HG02870 (cell line): ENCODE data around the gene ENO3.
A peak's percentile ranks its signal among the peaks of the same experiment; 100 is the strongest.

Experiments
- ATAC-seq: cut with Tn5 transposase; IDR thresholded peaks from one replicate; pipeline ENCODE4 v1.9.1; 2021; ENCODE audit warnings: mild to moderate bottlenecking, moderate library complexity; ENCODE audit not compliant: unreplicated experiment

Gene ENO3

DNA sequence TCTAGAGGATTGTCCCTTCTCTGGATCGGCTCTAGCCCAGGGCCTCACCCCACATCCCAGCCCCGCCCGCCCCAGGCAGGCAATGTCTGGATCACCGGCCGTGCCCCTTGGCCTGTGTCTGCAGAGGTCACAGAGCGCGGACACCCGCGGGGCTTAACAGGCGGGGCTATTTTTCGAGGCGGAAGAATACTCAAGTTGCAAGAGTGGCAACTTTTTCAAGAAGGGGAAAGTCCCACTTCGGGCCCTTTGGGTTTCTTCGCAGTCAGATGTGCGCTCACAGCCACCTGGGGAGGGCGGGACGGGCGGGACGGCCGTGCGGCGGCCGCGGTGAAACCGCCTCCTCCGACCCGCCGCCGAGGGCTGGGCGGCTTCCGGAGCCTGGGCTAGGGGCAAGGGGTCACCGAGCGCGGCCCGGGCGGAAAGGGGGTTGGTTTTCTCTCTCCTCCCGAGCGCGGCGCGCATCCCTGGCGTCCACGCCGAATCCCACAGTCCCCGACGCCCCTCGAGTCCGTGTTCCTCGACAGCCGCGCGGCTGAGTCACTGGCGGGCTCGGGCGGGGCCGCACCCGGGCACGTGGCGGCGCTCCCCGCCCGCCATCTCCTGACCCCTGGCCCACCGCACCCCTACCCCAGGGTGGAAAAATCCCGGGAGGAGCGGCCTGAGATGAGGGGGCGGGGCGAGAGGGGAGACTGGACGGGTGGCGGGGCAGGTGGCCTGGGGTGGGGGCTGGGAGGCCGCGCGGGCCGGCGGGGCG, 1.4 kb upstream of the ENO3 start:
- peak; percentile 28 for ATAC-seq

DNA sequence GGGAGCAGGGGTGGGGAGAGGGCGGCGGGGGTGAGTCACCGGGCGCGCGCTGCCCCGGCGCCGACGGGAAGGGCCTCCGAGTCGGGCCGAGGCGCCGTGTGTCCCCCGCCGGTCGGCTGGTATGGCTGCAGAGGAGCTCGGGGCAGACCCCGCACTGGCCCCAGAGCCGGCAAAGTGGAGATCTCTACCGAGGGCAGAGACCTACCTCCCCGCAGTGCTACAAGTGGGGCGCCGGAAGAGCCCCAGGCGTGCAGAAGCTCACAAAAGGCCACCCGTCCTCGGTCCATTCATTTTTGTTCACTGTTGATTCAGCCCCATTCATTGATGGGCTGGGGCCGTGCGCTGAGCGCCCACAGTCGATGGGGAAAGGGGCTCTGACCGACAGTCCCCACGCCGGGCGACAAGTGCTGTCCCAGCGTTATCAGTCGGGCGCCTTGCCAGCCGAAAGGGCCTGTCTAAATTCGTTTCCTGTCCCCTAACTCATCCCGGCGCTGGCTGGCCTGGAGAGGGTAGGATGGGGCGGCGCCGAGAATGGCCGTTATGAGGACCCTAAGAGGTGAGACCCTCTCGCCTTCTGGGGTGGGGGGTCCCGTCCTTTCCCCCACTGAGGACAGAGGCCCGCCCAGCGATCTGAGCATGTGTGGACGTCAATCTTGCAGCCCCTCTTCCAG, 709 bp upstream of the ENO3 start:
- ATAC-seq, result peak; percentile 2

DNA sequence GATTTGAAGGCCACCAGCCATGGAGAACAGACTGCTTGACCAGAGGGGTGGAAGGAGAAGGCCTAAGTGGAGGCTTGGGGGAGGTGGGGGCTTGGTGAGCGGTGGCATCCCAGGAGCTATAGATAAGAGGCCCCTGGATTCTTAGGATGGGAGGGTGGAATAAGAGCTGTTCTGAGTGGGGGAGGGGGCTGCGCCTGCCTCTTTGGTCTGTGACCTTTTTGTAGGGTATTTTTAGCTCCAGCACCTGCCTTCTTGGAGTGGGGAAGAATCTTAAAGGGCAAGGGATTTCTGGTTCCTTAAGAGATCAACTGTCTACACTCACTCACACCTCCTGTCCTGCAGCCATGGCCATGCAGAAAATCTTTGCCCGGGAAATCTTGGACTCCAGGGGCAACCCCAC, 567 bp downstream of the ENO3 start:
- ATAC-seq, result no peak

DNA sequence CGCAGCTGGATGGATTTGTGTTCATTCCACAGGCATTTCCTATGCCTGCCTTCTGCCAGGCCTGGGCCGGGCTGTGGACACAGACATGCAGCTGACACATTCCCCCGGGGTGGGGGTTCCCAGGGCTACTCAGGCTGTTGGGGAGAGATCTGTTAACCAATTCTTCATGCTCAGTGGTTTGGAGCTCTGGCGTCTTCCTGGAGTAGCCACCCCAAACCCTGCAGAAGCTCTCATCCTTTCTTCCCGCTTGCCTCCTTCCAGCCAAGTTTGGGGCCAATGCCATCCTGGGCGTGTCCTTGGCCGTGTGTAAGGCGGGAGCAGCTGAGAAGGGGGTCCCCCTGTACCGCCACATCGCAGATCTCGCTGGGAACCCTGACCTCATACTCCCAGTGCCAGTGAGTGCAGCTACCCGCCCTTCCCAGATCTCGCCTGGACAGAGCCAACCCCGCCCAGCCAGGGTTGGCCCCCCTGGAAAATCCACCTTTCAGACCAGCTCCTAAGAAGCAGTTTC, 2.6 kb downstream of the ENO3 start:
- ATAC-seq, result no peak

DNA sequence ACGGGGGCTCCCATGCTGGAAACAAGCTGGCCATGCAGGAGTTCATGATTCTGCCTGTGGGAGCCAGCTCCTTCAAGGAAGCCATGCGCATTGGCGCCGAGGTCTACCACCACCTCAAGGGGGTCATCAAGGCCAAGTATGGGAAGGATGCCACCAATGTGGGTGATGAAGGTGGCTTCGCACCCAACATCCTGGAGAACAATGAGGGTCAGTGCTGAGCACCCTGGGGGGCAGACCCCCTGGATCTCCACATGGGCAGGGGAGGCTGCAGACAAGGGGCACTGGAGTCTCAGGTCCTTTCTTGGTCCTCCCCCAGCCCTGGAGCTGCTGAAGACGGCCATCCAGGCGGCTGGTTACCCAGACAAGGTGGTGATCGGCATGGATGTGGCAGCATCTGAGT, 4.2 kb downstream of the ENO3 start:
- no peak for ATAC-seq

DNA sequence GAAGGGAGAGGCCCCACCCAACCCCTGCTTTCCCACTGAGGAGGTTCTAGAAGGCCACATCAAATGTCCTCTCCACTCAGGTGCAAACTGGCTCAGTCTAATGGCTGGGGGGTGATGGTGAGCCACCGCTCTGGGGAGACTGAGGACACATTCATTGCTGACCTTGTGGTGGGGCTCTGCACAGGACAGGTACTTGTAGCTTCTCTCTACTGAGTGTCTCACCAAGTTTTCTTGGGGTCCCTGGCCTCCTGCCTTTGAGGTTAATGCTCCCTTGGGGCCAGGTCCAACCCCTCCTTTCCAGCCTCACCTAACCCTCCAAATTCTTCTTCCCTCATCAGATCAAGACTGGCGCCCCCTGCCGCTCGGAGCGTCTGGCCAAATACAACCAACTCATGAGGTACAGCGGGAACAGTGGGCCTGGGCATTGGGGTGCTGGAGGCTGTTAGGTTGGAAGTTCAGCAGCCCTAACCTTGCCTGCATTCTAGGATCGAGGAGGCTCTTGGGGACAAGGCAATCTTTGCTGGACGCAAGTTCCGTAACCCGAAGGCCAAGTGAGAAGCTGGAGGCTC, 5.7 kb downstream of the ENO3 start:
- no peak for ATAC-seq

DNA sequence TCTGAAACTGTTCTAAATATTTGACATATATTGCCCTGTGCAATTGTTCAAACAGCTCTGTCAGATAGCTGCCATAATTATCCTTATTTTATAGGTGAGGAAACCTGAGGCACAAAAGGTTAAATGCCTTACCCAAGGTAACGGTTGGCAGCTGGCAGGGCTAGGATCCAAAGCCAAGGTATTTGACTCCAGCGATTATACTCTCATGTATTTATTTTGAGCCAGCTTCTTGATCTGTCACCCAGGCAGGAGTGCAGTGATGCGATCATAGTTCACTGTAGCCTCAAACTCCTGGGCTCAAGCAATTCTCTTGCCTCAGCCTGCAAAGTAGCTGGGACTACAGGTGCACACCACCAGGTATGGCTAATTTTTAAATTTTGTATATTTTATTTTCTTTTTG, 7.2 kb downstream of the ENO3 start:
- ATAC-seq, result no peak

DNA sequence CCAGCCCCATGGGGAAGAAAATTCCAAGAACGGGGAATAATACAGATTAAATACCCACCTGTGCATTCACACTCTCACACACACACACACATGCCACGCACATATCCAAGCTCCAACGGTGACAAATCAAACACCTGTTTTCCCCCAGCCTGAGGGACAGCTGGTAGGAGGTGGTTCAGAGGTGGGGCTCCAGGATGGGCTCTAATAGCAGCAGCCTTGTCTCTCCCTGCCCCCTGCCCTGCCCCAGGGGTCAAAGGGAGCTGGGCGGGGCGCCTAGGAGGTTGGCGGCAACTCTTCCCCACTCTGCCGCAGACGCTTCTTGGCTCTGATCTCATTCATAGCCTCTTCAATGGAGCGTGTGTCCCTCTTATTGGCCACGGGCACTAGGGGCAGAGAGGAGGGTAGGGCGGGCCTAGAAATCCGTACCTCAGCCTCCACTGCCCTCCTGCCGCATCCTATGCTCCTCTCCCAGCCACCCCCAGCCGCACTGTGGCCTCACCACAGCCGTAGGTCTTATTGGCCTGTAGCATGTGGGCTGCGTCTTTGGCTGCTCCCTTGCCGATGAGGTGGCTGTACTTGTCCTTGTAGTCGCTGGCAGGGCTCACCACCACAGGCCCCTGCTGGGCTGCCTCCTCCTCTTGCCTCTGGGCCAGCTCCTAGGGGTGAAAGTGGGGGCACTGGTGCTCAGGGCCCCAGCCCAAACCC, 8.5 kb downstream of the ENO3 start:
- no peak for ATAC-seq

DNA sequence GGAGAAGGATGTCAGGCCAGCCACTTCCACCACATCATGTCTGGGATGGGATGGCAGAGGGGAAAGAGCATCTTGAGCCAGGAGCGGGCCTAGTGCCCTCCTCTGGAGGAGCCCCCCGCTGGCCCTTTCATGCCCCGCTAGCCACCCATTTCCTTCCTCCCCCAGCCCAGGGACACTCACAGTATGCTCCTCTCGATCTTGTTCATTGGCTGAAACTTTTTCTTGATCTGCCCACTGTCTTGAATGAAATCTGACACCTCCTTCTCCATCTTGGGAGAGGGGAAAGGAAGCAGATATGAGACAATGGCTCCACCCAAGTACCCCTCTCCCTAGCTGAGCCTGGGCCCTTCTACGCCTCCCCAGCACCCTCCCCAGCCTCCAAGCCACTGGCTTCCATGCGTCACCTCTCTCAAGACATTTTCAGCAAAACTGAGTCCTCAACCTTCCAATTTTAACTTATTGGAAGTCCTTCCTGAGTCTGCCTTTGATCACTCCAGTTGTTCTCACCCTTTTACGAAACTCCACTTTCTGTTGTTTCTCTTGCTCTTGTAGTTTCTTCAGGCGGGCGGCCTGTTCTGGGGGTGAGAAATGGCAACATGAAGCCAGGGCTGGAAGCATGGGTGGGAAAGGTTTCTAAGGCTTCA, 9.5 kb downstream of the ENO3 start:
- no peak for ATAC-seq

DNA sequence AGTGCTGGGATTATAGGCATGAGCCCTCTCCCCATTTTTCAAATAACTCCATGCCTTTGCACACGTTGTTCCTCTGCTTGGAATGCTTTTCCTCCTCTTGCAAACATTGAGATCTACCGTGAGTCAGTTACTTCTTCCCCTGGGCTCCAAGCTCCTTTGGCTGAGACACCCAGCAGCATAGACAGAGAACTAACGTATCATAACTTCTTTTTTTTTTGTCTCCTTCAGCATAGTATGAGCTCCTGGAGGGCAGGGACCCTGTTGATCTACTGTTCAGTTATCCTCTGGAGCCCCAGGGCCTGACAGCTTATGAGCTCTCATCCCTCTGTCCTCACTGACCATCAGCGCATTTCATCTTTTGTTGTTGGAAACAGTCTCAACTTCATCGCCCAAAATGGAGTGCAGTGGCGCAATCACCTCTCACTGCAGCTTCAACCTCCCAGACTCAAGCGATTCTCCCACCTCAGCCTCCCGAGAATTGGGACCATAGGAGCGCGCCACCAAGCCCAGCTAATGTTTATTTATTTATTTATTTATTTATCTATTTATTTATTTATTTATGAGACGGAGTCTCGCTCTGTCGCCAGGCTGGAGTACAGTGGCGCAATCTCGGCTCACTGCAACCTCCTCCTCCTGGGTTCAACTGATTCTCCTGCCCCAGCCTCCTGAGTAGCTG, 14.5 kb downstream of the ENO3 start:
- ATAC-seq, result no peak

DNA sequence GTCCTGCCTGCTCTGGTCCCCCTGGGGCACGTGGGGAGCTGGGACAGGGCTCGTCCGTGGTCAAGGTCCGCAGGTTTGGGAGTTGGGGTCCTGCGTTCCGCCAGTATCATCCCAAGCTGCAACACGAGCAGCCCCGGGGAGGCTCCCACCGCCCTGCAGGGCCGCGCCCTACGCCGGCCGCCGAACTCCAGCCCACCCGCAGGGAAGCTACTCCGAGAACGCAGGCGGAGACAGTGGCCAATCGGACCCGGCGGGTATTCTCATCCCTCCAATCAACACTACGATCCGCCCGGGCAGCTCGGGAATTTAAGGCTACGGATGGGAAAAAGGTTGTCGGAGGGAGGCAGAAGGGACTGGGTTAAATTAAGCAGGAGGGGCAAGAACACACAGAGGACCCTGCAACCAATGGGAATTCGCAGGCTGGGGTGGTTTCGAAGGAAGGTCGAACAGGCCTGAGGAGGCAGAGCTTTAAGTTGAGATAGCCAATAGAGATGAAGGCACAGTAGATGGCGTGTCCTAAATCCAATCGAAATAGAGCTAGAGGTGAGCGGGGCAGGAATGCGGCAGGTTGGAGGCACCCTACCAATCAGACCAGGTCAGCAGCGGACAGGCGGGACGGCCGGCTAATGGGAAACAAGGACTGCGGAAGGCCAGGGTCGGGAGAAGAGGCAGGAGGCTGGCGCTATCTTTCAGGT, 16.1 kb downstream of the ENO3 start:
- peak; percentile 83 for ATAC-seq

DNA sequence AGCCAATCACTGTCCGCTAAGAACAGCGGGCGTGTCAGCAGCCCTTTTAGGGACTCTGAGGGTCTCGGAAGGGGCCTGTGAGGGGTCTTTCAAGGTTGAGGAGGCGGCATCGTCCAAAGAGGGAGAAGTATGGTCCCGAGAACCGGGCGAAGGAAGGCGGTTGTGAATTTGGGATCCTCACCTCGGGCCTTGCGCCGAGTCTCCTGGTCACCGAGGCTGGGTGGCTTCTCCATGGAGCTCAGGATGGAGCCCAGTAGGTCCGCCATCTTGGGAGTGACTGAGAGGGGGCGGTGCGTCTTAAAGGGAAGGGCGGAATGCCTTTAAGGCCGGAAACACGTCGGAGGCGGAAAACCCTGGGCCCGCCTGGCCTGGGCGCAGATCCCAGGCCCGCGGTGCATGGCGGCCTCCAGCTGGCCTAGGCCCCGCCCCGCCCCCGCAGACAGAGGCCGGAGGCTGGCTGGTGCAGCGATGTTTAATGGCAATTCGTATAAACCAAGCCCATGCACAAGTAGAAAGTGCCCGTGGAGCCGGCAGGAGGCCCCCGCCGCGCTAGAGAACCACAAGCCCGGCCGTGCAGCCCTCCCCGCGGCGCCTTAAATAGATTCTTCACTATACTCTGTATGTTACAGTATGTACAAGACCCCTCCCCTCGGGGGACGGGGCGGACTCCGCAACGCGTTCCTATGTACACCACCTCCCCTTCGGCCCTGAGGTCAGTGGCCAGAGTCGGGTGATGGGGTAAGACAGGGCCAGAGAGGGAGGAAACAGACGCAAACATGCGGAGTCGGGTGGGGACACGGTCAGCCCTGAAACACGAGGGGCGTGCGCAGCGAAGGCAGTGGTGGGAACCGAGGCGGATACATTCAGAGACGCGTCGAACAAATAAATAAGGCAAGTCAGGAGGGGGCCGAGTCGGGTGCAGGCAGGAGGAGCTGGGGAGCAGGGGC, 16.9 kb downstream of the ENO3 start, which contains the start of gene SPAG7:
TSS of gene SPAG7 (minus strand) at position 279 of the 947 bp plus-strand sequence. CDS start at position 266, 13 bp downstream.
- peak; percentile 57 for ATAC-seq

DNA sequence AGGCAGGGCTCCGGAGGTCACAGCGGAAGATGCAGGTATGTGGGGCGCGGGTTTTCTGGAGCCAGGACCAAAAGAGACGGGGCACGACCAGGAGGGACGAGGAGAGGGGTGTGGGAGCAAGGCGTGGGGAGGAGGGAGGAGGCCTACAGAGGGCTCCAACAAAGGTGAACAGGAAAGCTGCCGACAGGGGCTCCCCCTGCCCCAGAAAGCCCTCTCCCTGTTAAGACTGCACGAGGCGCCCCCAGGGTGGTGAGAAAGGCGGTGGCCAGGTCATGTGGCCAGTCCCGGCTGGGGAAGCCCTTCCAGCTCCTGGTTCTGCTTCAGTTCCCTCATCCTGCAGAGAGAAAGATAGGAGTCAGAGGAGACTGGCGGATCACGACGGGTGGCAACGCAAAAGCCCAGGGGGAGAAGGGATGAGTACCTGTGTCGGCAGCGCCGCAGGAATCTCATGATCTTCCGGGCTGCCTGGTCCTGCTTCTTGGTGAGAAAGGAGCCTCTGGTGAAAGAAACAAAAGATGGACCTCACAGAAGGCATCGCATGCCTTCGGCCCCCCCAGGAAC, 17.6 kb downstream of the ENO3 start:
- no peak for ATAC-seq

DNA sequence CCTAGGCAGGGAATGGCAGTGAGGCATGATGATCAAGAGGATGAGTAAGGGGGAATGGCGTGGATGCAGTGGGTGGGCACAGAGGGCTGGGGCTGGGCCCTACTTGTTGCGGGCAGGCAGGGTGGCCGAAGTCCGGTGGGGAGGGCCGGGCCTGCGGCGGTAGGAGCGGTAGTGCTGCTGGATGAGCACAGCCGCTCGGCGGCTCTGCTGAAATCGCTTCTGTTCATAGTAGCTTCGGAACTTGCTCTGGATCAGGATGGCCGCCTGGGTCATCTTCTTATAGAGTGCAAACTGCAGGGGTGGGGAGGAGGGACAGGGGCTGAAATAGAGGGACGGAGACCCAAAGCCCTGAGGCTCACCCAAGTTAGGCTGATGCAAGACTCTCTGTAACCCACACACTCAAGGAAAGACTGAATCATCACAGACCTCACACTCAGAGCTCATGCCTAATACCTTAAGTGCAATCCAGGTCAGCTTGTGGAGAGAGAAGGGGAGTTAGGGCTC, 18.2 kb downstream of the ENO3 start:
- ATAC-seq, result no peak

DNA sequence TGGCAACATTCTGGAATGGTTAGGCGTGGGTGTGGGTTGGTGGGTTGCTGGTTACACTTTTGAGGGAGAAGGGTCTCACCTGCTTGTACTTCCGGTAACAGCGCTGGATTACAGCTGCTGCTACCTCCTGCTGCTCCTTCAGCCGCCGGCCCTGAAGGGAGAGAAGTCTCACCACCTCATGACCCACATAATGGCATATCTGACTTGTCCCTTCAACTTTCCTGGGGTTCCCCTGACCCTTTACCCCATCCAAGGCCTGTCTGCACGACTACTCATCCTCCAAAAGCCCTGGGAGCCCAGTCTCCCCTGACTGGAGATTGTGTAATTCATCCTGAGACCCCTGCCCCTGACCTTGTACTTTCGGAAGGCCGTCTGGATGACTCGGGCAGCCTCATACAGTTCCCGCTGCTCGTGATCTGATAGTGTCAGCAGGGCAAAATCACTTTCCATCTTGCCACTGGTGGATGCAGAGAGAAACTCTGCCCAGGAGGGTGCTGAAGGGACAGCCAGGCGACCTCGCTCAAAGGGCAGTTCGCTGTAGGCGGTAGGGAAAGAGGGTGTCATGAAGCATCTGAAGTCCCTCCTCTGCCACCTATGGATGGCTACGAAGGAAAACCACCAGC, 18.7 kb downstream of the ENO3 start:
- no peak for ATAC-seq

DNA sequence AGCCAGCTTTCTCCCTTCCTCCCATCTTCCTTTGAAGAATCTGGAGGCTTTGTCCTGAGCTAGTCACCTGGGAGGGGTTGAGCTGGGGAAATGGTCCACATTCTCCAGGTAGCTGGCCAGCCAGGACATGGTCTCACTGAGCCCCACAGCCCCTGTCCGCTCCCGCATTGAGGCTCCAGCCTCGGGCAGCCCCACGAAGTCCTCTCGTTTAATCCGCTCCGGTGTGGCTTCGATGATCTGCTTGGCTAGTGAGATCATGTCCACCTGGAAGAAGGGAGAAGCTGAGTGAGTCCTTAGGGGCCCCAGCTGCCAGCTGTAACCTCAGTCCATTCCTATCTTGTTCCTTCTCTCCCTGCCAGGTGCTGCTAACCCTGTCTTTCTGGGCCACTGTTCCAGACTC, 19.4 kb downstream of the ENO3 start:
- ATAC-seq, result no peak

DNA sequence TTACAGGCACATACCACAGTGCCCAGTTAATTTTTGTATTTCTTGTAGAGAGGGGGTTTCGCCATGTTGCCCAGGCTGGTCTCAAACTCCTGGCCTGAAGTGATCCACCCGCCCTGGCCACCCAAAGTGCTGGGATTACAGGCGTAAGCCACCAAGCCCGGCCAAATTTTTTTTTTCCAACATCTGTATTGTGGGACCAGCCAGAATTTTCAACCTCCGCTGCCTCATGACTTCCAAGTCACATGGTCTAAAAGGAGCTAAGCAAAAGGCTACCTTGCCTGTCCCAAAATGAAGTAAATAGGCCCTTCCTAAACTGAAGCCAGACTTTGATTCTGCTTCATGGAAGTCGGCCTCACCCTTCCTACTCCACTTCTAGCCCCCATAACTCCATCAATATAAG, 20.9 kb downstream of the ENO3 start:
- no peak for ATAC-seq

DNA sequence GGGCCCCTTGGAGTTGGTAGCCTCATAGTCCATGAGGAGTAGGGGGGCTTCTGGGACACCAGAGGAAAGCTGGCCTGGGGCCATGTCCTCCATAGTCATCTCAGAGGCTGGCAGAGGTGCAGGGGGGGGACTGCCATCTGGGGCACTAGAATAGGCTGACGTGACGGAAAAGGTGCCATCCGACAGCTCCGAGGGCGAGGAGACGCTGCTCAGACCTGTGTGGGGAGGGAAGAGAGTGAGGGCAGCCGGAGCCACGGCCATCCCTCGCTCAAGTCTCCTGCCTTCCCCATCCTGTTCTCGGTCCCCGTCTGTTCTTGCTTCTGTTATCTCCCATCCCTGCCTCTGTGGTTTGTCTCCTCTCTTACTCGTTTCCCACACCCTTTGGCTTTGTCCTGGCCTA, 21.4 kb downstream of the ENO3 start:
- ATAC-seq, result no peak
